Ovary (tissue), 9 donors: ENCODE measurements around the gene ASPM. TPM values are rescaled to one million over a fixed set of nuclear protein-coding genes. Genes with fewer than 3 reads are reported as not detected.

Experiments used
- DNase-seq, 5 donors: peaks; one replicate each; pipeline ENCODE4 v3.0.0-alpha.2; 2019 to 2020
- H3K27ac ChIP-seq, 2 donors: fragments of 200-600 bp; one replicate each; pipeline versions ENCODE4 v1.5.1 to v1.8.0; 2019 to 2022
- H3K27me3 ChIP-seq: fragments of 200-600 bp; one replicate; pipeline ENCODE4 v1.8.0; 2022
- H3K36me3 ChIP-seq: fragments of 200-600 bp; sonication (generic); one replicate; pipeline ENCODE4 v1.5.1; 2019
- H3K4me1 ChIP-seq: one replicate; pipeline ENCODE4 v1.8.1; 2013; ENCODE audit warnings: mild to moderate bottlenecking, moderate library complexity; ENCODE audit not compliant: insufficient read depth
- H3K4me3 ChIP-seq: fragments of 200-600 bp; sonication (generic); one replicate; pipeline ENCODE4 v1.5.1; 2017
- H3K9me3 ChIP-seq, 2 donors: fragments of 200-600 bp in 1 of 2; sonication (generic) in 1 of 2; one replicate each; pipeline versions ENCODE4 v1.5.1 to v1.8.1; 2013 to 2019; ENCODE audit warnings: mild to moderate bottlenecking in 1 of 2, moderate library complexity in 1 of 2
- CTCF ChIP-seq, 3 donors: fragments of 450-650 bp in 2 of 3; fragments of 200-600 bp in 1 of 3; IDR thresholded peaks; one replicate each; pipeline versions ENCODE4 v1.5.1 to v1.8.0; 2016 to 2022; ENCODE audit warnings: antibody characterized with exemption in 3 of 3, mild to moderate bottlenecking in 1 of 3
- EP300 ChIP-seq: sonication (generic); formaldehyde crosslinking; IDR thresholded peaks from one replicate; pipeline ENCODE4 v1.6.1; 2017; ENCODE audit warnings: antibody characterized with exemption
- POLR2A ChIP-seq: fragments of 450-650 bp; IDR thresholded peaks from one replicate; pipeline ENCODE4 v1.6.1; 2017; ENCODE audit warnings: antibody characterized with exemption, mild to moderate bottlenecking, moderate library complexity
- WGBS, 3 donors: extraction: QIAGEN DNeasy Blood & Tissue Kit in 1 of 3; methylation state at CpG; one replicate each; pipeline versions ENCODE4 v1.1.5 to v1.1.7; 2013 to 2017; 5-methylcytosine and 5-hydroxymethylcytosine counted together
- intact Hi-C, 4 donors: fragments of 100-400 bp; cut with DNase I; formaldehyde crosslinking; loops; one replicate each; pipeline versions ENCODE4 v1.11.0 to v1.15.1; 2022 to 2023
- polyA plus RNA-seq, 2 donors: library from polyadenylated mRNA; stranded (reverse); fragments of 200-250 nt in 1 of 2; fragments of 350-450 nt in 1 of 2; fragmentation: Illumina TruSeq in 1 of 2; extraction: RNeasy Lipid Tissue Mini Kit (QIAGEN cat#74804) in 1 of 2; gene quantifications; one replicate each; pipeline ENCODE4 v1.2.3, GENCODE V29; 2013 to 2014
- total RNA-seq, 7 donors: library from RNA; depleted of rRNA in 2 of 7; stranded (reverse); fragments of >200 nt in 2 of 7; fragmentation: NEBNext Ultra II Directional in 3 of 7; extraction: Animal tissue kit (Norgen Biotek cat#: 25700) in 3 of 7; gene quantifications; one replicate each; pipeline versions ENCODE4 v1.1.0 to v1.2.4, GENCODE V29; 2016 to 2023
- donor health status: DM: no; HTN: no; CAD: no; lungs with moderate emphysema.
- donor health status: DM: no; HTN: no; CAD: no.
- donor health status: Bipolar disorder and iron deficiency.
- donor health status: DM: yes; HTN: yes; CAD: no.
- donor health status: DM: no; HTN: no; CAD: no.
- donor health status: DM: yes; HTN: yes; CAD: no.

ASPM gene
- total and polyA plus RNA-seq, 9 donors: 0.10 to 0.89 (median 0.33) TPM

GRCh38 chr1:197092491-197093023, 53.9 kb downstream of the ASPM start:
- H3K27ac ChIP-seq: no peak overlapping the region
- H3K27me3 ChIP-seq: no peaks in the 10 kb centered on the region
- TF ChIP-seq EP300: no peak
- no peak for TF ChIP-seq POLR2A
- TF ChIP-seq CTCF (IDR thresholded peaks at IDR 0.05): no peak
- intact Hi-C loops: no loop called here
- H3K4me1 ChIP-seq: no peaks in the 10 kb centered on the region
- DNase-seq: no peak
- WGBS, 3 donors: 52 to 72% (median 52%) methylated on average over 1 of the region's 1 CpG
- no peak overlapping the region for H3K4me3 ChIP-seq
- H3K9me3 ChIP-seq: no peaks in the 10 kb centered on the region
- no peaks in the 10 kb centered on the region for H3K36me3 ChIP-seq

- no peaks in the 10 kb centered on the region for H3K4me1 ChIP-seq
- no peak overlapping the region for H3K27ac ChIP-seq
- no peaks in the 10 kb centered on the region for H3K27me3 ChIP-seq
- intact Hi-C loops: no loop called here
- TF ChIP-seq POLR2A: no peak
- no peak for TF ChIP-seq CTCF (IDR thresholded peaks at IDR 0.05)
- TF ChIP-seq EP300: no peak
- H3K4me3 ChIP-seq: no peak overlapping the region
- H3K36me3 ChIP-seq: no peaks in the 10 kb centered on the region
- no peak for DNase-seq
- H3K9me3 ChIP-seq: peaks cover 0 to 6% of the 10 kb centered on the region in 2 donors
These were observed 63.0 kb downstream of the ASPM start for GRCh38 chr1:197083474-197083873.

GRCh38 chr1:197081117-197081753, 65.2 kb downstream of the ASPM start:
- Histone ChIP-seq H3K4me3 (no peak overlapping the region), H3K27me3 (no peaks in the 10 kb centered on the region), H3K4me1 (no peaks in the 10 kb centered on the region), H3K27ac (no peak overlapping the region), H3K36me3 (no peaks in the 10 kb centered on the region), H3K9me3 (peaks cover 0 to 6% of the 10 kb centered on the region in 2 donors)
- intact Hi-C loops: no loop called here
- TF ChIP-seq EP300: no peak
- TF ChIP-seq POLR2A: no peak
- no peak for TF ChIP-seq CTCF (IDR thresholded peaks at IDR 0.05)
- WGBS, 3 donors: 96 to 99% (median 98%) methylated on average over 5 of the region's 5 CpGs
- no peak for DNase-seq

GRCh38 chr1:197080323-197080722, 66.1 kb downstream of the ASPM start:
- Histone ChIP-seq H3K27me3 (no peaks in the 10 kb centered on the region), H3K4me3 (no peak overlapping the region), H3K27ac (no peak overlapping the region), H3K36me3 (no peaks in the 10 kb centered on the region), H3K9me3 (peaks cover 0 to 6% of the 10 kb centered on the region in 2 donors), H3K4me1 (no peaks in the 10 kb centered on the region)
- intact Hi-C loops: no loop called here
- no peak for DNase-seq
- TF ChIP-seq CTCF (IDR thresholded peaks at IDR 0.05) (no peak), EP300 (no peak), POLR2A (no peak)
- WGBS, 3 donors: 93 to 95% (median 94%) methylated on average over 2 of the region's 2 CpGs
